Islet precursor cell (in vitro differentiated cells): Measurements from ENCODE around the gene HGF.
A peak's percentile ranks its signal among the peaks of the same experiment; 100 is the strongest.
"Not testable (repeated sequence)": the region's sequence is repeated elsewhere in the genome, so short reads cannot be mapped to it uniquely, and the experiment has no call there.

Experiments
- DNase-seq: peaks from one replicate; pipeline ENCODE4 v3.0.0-alpha.2; 2018

Gene HGF

GRCh38 chr7:81769891-81770727, at the start of gene HGF:
HGF (minus strand) TSS chr7:81770047; CDS start chr7:81769971, 76 bp downstream.
- DNase-seq: peak; percentile 72

DNA sequence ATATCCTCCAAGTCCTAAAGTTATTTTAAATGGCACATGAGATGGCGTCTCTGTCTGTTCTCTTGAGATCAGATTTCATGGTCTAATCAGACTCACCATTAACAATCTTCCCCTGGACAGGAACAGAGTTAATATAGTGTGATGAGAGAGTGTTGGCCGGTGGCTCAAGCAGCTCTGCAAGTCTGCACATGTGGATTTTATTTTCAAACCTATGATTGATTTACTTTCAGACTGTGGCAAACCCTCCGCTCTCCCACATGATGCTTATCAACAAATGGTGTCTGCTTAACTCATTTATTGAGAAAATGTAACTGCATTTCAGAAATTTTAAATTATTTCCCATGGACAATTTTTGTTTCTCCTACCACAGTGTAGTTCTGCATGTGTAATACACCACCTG, 46.5 kb upstream of the HGF start:
- DNase-seq: no peak

- not testable (repeated sequence) for DNase-seq
Observed at GRCh38 chr7:81812866-81813476, 43.1 kb upstream of the HGF start.

GRCh38 chr7:81811956-81812865, 42.4 kb upstream of the HGF start:
- DNase-seq: no peak

- no peak for DNase-seq
Observed at GRCh38 chr7:81810476-81811155, 40.8 kb upstream of the HGF start.

DNA sequence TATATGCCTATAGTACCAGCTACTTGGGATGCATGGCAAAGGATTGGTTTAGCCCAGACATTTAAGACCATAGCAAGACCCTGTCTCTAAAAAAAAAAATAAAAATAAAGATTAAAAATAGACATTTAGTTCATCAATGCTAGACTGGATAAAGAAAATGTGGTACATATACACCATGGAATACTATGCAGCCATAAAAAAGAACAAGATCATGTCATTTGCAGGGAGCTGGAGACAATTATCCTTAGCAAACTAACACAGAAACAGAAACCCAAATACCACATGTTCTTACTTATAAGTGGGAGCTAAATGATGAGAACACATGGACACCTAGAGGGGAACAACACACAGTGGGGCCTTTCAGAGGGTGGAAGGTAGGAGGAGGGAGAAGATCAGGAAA, 38.5 kb upstream of the HGF start:
- DNase-seq: not testable (repeated sequence)

DNA sequence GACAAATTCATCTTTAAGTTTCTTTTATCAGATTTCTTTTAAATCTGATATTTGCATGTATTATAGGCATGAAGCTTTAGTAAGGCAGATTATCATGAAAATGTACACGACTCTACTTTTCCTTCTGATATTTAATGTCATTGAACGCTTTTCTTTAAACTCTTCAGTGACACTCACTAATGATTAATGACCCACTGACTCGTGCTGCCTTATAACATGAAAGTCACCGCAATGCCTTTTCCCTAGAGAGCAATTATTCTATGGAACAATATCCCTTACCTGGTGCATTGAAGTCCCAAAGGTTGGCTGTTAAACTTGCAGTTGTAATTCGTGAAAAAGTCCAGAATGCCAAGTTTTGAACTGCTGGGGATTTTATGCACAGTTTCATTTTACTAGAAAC, 33.4 kb upstream of the HGF start:
- DNase-seq: no peak

DNA sequence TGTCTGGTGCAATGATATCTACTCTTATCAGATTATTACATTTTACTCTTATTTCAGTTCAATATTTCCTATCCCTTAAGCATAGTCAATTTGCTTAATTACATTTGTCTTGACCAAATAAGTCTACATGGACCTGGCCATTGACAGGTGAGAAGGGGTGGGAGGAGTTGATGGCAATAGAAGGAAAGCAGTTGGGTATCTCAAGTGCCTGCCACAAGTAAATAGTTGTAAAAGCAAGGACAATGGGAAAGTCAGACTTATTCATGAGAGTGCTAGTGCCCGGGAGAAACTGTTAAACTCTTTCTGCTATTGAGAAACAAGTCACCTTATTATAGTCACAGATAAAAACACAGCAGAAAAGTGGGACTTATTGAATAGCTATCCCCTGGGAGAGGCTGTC, 32.4 kb upstream of the HGF start:
- no peak for DNase-seq

GRCh38 chr7:81801532-81801931, 31.7 kb upstream of the HGF start:
- no peak for DNase-seq

GRCh38 chr7:81791568-81792518, 22.0 kb upstream of the HGF start:
- DNase-seq: no peak

DNA sequence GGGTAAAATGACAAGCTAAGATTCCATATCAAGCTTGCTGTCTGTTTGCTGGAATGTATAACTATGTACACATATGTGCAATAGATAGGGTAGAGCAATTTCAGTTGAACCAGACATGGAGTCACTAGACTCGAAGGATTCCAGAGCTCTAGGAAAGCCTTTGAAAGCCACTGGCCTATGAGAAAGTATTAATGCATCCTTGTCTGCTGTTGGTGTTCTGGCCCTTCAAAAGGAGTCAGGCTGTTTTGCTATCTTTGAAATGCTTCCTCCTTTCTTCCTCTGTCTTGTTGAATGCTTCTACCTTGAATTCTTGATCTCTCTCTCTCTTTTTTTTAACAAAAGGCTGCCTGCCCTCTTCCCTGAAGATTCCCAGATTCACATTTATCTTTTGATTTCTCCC, 20.8 kb upstream of the HGF start:
- peak; percentile 62 for DNase-seq

DNA sequence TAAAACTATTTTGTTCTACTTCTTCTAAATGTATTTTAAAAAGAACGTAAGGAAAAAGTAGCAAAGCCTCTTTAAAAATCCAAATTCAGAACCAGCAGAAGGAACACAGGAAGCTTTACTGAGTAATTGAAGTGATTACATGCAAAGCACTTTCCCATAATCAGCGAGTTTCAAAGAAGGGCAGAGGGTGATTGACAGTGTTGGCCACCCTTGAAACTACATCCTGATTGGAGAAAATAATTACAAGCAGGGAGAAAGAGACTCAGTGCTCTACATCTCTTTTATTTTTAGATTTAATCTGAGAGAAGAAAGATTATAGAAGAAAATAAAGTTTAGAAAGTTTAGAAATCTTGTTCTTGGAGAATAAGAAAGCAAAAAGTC, 20.3 kb upstream of the HGF start:
- no peak for DNase-seq

- no peak for DNase-seq
Observed at GRCh38 chr7:81789406-81790119, 19.7 kb upstream of the HGF start.

GRCh38 chr7:81788246-81788645, 18.4 kb upstream of the HGF start:
- DNase-seq: no peak

GRCh38 chr7:81783818-81784217, 14.0 kb upstream of the HGF start:
- DNase-seq: no peak

DNA sequence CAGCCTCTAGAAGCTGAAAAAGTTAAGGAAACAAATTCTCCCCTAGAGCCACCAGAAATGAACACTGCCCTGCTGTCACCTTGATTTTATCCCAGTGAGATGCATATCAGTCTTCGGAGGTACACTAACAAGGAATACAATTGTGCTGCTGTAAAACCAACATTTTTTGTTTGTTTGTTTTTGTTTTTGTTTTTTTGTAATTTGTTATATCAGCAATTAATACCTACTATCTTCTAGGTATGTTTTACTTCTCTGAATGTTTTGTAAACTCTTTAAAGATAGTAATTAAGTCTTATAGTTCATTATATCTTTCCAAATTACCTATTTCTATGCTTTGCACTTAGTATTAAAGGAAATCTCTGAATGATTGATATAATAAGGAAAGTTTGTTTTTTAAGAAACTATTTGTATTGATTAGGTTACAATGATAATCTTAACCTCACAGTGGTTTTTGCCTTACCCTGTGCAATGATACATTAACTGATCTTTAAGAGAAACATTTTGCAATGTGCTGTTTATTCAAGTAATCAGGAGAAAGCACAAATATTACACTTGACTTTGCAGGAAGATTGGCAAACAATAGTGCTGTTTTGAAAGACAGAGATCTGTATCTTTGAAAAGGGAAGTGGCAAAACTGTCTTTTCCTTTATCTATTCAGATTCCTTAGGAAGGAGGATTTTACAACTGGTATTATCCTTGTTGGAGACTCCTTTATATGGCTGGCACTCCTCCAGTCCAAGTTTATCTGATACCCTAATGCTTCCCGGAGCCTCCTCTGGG, 11.3 kb upstream of the HGF start:
- DNase-seq: no peak

- no peak for DNase-seq
Observed at GRCh38 chr7:81779706-81780105, 9.9 kb upstream of the HGF start.

- no peak for DNase-seq
Observed at GRCh38 chr7:81777697-81778096, 7.8 kb upstream of the HGF start.

DNA sequence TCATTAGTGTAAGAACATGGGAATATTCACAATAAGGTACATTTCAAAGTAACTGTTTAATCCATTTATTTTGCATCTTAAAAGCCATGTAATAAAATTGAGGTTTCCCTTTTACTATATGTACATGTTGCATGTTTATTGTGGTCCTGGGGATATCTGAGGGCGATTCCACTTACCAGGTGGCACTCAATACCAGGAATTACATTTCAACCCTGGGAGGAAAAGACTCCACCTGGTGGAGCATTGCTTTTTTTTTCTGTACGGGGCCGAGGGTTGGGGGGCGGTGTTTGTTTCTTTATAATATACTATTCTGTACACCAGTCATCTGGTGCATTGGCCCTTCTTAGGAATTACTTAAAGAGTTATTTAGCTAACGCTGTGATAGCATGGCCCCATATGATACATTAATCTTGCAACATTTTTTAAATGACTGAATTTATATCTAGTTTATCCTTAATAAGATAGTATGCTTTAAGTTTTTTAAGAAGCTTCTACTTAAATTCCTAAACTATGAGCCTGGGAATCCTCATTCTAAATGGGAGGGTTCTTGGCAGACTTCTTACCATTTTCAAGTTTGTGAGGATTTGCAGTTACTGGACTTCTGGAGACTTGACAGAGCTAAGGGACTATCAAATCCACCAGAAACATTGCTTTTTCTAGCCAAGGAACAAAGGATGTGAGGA, 7.2 kb upstream of the HGF start:
- no peak for DNase-seq

GRCh38 chr7:81776161-81776560, 6.3 kb upstream of the HGF start:
- no peak for DNase-seq
